Measurements from ENCODE around the gene VAMP5.
"Not testable (repeated sequence)": the region's sequence is repeated elsewhere in the genome, so short reads cannot be mapped to it uniquely, and the experiment has no call there.

Gene VAMP5

DNA sequence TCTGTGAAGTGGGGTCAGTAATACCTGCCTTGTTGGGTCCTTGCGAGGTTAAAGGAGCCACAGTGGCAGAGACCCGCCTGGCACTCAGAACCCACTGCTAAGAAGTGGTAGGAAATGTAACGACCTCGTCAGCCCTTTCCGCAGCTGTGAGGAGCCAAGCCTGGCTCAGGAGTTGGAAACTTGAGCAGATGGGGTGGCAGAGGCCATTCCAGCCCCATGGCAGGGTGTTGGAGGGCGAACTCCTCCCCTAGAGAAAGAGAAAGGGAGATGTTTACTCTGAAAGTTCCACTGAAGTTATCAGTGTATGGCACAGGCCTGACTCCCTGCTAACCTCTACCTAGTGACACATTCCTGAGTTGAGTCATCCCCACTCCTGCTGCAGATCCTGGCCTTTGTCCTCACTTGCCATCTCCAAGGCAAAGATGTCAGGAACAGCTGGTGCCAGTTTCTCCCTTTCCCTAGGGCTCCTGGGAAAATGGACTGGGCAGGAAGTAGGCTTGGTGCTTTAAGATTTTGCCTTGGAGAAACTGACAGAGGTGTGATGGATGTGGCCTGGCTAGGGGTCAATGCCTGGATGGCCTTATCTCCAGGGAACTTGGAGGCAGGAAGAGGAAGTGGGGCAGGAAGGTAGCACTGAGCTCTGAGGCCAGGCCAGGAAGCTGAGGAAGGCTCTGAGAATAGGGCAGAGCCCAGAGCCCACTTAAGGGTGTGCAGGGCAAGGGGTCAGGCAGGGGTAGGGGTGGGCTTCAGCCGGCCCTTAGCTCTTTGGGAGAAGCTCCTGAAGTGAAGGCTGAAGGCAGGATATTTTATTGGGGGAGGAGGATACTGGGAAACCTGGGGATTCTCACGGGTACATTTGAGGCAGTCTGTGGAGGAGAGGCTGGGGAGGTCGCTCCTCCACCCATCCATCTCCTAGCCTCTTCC, 888 bp downstream of the VAMP5 start:
- FAIRE-seq: no peak

DNA sequence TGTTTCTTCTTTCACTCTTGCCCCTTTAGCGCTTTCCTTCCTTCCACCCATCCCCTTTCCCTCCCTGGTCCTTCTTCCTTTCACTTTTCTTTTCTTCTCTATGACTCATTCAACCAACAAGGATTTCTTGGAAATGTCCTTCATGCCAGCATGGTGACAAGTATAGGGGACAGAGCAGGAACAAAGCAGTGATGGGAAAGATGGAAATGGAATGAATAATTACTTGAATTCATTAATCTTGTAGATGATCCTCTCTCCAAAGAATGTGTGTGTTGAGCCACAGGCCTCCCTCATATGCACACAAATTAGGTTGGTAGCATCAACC, 1.5 kb downstream of the VAMP5 start:
- no peak for FAIRE-seq

DNA sequence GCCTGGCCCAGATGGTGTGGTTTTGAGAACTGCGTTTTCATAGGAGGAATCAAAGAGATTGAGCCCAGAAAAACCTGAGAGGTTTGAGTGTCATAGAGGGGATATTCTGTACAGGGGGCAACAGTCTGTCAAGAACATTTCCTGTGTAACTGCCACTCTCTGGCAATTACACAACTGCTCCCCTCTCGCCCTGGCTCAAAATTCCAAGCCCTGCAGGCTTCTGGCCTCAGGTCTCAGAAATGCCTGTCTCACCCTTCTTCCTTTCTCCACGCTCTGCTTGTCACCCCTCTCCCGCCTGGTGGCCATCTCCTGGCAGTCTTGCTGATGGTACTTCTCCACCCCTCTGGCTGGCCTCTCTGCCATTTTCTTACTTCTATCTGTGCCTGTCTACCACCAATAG, 4.0 kb downstream of the VAMP5 start:
- FAIRE-seq: no peak

DNA sequence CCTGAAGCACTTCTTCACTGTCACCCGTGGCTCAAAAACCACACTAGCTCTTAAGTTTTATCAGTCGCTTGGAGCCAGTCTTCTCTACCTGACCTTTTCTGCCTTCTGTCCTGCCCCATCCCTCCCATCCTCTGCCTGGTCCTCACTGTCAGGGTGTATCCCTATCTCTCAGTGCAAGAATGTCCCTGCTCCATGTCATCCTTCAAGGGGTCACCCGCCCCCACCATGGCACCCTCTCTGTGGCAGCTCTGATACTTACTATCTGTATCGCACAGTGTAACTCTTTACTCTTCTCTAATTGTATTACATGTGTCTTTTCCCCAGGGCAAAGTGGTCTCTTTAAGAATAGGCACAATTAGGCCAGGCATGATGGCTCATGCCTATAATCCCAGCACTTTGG, 4.4 kb downstream of the VAMP5 start:
- no peak for FAIRE-seq

DNA sequence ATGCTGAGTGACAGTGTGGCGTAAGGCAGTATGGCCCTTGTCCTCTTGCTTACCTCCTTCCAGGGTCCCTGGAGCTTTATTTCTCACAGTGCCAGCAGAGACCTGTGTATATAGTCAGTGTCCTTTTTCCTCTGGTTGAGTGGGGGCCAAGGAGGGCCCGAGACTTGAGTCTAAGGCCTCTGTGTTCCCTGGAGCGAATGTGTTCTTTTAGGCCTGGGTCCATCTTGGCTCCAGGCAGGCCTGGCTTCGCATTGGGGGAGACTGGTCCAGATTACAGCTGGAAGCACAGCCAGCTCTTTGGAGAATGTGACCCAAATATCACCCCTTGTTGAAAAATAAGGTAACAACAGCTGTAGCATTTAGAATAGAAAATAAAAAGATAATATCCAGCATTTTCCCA, 5.0 kb downstream of the VAMP5 start:
- no peak for FAIRE-seq

DNA sequence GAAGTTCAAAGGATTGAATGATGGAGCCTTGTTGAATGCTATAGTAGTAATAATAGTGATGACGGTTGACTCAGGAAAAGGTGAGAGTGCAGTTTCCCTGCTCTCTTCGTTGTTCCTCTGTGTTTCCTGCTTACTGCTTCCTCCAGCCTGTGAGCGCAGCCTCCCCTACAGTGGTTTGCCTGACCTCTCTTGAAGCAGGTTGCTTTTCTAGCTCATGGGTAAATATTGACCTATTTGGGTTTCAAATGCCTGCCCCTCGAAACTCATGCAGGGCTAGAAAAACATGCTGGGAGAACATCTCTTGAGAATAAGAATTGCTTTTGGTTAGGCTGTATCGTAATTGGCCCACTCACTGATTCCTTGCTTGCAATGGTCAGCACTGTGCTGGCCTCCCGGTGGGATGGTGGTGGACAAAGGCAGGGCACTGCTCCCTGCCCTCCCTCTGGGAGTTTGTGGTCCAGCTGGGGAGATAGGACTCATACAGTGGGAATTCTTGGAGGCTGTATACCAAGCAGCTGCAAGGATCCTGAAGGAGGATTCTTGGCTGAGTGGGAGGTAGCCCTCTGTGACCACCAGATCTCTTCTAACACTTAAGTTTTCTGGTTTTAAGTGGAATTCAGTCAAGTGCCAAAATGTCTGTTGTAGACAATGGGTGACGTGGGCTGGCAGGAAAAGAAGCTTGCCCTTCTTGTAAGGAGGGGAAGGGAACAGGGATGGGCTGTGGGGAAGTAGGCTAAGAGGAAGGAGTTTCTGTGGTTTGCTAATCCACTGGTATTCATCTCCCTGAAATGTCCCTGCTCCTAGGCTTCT, 6.0 kb downstream of the VAMP5 start:
- no peak for FAIRE-seq

DNA sequence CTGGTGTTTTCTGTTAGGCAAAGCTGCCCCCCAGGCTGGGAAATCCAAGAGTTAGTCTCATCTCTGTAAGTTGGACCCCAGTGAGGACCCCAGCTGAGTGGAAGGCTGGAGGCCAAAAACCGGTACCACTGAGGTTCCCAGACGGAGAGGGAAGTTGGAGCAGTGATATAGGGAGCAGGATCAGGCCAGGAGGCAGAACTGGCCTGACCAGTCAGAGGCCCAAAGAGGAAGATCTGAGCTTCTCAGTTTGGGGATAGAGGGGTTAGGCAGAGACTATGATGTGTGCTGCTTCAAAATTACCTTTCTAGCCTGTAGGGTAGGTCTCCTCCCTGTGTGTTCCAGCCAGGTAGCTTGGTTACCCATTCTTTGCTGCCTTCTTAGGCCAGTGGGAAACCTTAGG, 6.7 kb downstream of the VAMP5 start:
- no peak for FAIRE-seq

DNA sequence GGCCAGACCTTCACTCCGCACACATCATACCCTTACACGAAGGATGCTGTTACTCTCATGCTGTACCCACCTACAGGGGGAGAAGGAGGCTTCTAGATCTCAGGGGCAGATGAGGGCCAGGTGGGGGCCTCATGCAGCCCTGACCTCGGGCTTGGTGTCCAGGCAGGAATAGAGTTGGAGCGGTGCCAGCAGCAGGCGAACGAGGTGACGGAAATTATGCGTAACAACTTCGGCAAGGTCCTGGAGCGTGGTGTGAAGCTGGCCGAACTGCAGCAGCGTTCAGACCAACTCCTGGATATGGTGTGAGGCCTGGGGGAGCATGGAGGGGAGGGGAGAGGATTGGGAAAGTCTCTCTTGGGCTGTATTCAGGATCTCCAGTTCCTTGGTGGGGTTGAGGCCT, 7.3 kb downstream of the VAMP5 start:
- FAIRE-seq: no peak

DNA sequence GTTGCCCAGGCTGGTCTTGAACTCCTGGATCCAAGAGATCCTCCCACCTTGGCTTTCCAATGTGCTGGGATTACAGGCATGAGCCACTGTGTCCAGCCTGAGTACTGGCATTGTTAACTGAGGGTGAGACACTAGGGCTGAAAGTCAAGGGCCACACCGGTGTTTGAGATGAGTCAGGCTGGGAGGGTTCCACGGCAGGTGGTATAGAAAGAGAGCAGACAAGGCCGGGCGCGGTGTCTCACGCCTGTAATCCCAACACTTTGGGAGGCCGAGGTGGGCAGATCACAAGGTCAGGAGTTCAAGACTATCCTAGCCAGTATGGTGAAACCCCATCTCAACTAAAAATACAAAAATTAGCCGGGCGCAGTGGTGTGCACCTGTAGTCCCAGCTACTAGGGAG, 8.1 kb downstream of the VAMP5 start:
- FAIRE-seq: not testable (repeated sequence)

DNA sequence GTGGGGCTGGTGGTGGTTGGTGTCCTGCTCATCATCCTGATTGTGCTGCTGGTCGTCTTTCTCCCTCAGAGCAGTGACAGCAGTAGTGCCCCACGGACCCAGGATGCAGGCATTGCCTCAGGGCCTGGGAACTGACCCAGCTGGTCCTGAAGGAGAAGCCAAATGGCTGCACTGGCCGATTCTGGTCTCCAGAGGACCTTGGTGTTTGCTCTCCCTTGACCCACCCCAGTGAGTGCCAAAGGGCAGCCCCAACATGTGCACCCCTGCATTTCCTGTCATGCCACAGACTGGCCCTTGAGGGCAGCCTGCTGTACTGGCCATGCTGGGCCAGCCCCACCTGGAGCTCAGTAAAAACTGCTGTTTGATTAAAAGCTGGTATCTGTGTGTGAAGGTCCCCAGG, 8.8 kb downstream of the VAMP5 start:
- FAIRE-seq: no peak

DNA sequence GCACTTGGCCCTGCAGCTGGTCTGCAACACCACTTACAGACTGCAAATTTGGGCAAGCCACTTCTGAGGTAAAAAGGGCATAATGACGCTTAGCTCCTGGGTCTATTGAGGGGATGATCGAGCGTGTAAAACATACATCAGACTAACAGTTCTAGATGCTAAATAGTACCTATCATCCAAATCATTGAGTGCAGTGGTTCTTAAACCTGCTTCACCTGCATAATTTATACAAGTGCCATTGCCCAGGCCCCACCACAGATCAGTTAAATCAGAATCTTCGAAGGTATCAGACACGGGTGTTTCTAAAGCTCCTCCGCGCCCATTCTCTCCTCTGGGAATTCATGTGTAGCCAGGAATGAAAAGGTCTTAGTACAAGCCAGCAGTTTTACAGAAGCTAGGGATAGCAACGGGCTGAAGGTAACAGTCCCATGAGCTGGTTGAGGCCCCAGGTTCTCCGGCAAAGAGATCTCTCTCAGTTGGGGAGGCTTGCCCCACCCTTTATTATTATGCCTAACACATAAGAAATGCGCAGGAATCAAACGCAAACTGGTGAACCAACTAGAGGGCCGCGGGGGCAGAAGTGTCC, 10.6 kb downstream of the VAMP5 start:
- FAIRE-seq: no peak

DNA sequence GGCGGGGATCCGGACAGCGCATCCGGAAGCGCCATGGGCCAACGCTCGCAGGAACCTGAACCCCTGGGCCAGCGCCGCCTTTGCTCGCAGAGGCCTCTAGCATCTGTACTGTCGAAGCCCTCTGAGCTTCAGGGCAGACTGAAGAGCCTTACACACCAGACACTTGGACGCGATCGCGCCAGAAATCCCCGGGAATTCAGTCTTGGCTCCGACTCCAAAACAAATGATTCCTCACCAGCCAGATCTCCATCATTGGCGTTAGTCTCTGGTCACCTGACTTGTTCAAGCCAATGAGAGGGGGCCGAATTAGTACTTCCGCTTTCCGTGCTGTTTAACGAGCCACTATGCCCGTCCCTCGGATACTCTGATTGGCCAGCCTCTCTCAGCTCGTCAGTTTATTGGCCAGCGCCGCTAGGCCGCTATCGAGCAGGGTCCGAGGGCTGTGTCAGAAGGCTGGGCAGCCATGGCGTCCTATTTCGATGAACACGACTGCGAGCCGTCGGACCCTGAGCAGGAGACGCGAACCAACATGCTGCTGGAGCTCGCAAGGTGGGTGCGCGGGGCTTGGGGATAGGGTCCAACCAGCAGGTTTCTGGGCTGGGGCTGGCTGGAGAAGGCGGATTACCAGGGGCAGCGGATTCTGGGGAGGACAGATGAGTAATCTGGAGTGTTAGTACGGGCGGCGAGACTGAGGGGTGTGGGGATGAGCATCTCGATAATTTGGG, 11.2 kb downstream of the VAMP5 start, which contains the start of gene RNF181:
TSS of gene RNF181 (plus strand) at position 445 of the 725 bp plus-strand sequence. CDS start at position 464, 19 bp downstream.
- FAIRE-seq: peak; percentile 98

DNA sequence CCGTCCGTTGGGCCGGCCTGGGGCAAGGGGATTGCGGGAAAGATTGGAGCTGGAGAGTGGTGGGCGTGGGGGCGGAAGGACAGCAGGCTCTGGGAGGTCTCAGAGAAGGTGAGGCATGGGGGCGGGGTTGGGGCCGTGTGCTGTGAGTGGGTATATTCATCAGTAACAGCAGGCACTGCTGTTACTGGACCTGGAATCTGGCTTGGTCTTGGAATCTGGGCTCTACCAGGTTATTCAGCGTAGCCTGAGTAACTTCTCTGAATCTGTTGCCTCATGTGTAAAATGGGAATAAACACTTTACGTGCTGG, 11.7 kb downstream of the VAMP5 start:
- FAIRE-seq: no peak

DNA sequence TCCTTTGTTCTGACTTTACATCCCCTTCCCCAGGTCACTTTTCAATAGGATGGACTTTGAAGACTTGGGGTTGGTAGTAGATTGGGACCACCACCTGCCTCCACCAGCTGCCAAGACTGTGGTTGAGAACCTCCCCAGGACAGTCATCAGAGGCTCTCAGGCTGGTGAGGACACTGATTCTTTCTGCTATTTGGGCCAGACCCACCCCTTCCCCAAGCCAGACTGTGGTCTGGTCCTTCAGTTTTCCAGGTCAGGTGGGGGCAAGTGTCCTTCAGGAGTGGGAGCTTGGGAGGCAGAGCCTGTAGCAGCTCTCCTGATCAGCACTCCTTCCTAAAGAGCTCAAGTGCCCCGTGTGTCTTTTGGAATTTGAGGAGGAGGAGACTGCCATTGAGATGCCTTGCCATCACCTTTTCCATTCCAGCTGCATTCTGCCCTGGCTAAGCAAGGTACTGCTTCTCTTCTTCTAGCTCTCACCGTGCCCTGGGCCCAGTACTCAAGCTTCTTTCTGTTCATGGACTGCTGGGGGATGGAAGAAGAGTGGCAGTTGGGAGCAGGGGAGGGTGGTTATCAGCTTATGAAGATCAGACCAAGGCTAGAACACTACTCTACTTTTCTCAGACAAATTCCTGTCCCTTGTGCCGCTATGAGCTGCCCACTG, 12.4 kb downstream of the VAMP5 start:
- no peak for FAIRE-seq

DNA sequence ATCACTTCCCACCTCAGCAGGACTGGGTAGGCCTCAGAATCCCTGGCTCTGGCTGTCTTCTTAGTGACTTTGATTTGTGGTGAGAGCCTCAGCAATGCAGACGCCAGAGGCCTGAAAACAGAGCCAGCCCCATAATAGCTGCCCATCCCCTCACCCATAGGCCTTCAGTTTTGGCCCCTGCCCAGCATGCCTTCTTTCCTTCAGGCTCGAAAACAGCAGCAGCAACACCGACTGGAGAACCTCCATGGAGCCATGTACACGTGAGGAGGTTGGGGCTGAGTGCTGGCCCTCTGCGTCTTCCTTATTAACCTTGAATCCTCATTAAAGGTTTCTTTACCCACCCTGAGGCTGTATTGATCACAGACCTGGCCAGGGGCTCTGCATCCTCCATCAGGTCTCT, 13.0 kb downstream of the VAMP5 start:
- no peak for FAIRE-seq

DNA sequence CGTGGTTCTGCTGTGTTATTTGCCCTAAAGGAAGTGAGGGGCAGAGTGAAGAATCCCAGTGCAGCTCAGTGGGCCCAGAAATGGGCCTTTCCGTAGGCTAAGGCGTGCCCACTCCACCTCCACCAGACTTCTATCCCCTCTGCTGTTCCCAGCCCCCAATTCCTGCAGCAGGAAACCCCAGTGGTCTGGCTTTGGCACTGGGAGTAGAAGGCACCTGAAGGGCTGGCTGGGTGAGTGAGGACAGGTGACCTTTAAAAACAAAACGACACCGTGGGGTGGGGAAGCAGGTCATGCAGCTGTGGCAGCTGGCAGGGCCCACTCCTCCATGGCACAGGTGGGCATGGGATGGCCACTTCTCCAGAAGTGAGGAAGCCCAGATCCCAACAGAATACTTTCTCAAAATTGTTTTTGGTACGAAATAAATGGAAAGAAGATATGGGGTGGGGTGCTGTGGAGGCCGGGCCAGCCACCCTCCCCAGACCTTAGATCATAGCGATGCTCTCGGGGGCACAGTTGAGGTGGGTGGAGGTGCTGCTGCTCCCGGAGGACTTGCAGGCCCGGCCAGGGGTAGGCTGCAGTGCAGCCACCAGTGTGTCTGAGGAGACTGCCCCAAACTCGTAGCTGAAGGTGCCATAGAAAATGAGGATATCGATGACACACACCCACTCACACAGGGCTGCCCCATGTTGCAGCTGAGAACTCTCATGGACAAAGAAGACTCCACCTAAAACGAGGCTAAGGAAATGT, 14.5 kb downstream of the VAMP5 start:
- FAIRE-seq: no peak

DNA sequence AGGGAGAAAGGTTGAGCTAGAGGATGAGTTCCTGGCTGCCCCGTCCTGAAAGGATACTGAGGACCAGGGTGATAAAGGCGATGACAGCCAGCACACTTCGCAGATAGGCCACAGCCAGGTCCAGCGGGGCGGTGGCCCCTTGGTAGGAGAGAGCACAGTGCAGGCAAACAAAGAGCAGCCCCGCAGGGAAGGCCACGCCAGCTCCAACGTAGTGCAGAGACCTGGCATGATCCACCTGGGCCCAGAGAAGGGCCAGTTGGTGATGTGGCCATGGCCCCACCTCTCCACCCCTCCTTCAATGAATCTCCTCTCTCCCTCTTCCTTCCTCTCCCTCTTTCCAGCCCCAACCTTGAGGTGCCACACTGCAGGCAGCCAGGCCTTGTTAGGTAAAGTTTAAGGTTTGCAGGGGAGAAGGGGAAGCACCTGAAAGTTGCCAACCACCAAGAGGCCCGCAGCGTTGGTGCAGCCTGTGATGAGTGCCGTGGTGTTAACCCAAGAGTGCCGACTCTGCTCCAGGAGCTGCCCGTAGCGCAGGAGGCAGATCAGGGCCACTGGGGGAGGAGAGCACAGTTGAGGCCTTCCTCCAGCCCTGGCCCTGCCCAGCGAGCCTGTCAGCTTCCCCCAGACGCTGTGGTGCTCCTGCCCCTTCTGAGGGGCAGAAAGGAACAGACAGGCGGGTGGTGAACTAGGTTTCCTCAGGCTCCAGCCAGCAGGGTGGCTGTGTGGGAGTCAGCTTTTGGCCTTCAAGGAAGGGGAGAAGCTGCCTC, 15.4 kb downstream of the VAMP5 start:
- FAIRE-seq: no peak

DNA sequence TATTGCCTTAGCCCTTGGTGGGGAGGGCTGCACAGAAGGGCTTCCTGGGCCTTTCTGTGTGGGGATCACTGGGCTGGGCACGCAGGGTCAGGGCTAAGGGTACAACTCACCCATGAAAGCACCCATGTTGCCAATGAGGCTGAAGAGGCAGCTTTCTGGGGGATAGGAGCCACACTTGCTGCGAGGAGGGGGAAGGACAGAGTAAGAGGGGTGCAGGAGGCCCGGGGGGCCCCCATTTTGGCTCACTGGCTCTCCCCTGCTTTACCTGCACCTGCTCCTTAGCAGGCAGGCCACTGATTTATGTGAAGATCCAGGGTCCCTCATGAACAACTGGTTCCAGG, 16.0 kb downstream of the VAMP5 start:
- FAIRE-seq: no peak

DNA sequence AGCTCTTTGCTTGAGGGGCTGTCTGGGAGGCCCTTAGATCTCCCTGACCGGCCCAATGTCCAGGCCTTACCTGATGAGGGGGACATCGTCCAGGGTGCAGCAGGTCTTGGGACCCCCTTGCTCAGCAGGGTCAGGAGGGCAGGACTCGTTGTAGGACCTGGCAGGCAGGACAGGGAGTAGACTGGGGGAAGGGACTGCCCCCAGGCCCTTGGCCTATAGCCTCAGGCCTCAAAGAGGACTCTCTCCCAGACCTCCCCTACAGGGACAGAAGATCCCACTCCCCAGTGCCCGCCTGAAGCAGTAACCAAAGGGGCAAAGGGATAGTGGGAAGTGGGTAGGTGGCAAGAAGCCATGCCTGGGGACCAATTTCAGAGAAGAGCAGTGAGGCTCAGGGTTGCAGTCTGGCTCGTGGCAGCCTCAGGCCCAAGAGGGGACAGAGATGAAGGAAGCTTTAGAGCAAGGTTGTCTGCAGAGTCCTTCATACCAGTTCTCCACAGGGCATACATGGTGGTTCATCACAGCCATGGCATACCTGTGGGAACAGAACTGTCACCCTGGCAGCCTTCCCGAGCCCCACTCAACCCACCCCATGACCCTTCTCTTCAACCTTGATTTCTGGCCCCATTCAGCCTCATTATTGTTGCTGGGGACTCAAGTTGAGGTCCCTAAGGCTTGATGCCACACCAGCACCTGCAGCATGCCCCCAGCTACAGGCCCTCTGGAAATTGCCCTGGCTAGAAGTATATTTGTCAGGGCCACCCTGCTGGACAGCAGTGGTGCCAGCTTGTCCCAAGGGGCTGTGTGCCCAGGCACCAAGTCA, 16.9 kb downstream of the VAMP5 start:
- FAIRE-seq: no peak

DNA sequence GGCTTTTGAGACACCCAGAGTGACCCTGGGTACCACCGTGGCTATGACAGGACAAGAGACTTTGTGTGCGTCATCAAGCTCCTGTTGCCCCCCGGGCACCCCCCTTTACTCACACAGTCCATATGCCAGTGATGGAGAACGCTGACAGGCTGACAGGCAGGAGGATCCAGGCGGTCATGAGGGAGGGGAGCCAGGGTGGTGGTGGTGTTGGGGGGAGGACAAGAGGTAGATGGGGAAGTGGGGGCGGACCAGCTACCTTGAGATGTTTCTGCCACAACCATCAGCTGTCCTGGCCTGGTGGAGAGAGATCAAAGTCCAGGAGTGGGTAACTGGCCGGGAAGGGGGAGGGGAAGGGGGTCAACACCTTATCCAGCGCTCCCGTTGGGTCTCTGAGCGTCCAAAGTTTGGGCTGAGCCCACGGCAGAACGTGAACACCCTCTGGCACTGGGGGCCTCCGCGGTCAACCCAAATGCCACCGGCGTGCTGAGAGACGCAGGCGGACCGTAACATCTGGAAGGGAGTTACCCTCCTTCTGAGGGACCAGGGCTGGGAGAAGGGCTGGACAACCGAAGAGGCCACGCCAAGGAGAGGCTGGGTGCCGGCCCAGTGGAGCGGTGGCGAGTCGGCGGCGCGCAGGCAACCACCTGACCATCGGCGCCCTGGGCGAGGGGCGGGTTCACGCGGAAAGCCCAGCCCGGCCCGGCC, 17.7 kb downstream of the VAMP5 start:
- no peak for FAIRE-seq

Data from islet of Langerhans (tissue), 1 donor.